SIG-M5 treated with dmso at 0.1 percent for 504 hours (cell line): ENCODE data around the gene WLS.
A peak's percentile ranks its signal among the peaks of the same experiment; 100 is the strongest.

Experiments used
- DNase-seq: peaks from one replicate; lab custom pipeline; 2025; ENCODE audit not compliant: unreplicated experiment; lab: John Stamatoyannopoulos, UW

Gene WLS

DNA sequence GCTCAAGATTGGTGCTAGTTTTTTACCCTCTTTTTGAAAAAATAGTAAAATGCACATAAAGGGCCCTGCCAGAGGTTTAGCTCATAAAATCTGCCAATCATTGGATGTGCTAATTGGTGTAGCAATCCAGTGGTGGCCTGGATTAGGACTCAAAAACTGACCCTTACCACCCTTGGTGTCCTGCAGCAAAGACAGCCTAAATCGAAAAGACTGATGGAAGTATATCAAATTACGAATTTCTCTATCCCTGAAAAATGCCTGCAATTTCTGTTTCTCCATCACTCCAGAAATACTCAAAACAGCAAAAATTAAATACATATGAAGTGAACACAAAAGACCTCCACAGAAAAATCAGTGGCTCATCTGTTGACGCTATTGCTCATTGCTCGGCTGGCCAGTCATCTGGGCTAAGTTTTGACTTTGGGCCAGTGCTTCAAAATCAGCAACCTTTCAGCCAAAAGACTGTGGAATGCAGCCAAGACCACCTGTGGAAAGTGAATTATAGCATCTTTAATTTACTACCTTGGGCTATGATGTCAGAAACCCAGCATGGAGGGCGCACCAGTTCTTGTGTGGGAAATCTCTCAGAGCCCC, 30.0 kb downstream of the WLS start:
- DNase-seq: no peak

- DNase-seq: no peak
These were observed 30.6 kb downstream of the WLS start for GRCh38 chr1:68201546-68202238.

GRCh38 chr1:68199603-68200002, 32.7 kb downstream of the WLS start:
- DNase-seq: no peak

DNA sequence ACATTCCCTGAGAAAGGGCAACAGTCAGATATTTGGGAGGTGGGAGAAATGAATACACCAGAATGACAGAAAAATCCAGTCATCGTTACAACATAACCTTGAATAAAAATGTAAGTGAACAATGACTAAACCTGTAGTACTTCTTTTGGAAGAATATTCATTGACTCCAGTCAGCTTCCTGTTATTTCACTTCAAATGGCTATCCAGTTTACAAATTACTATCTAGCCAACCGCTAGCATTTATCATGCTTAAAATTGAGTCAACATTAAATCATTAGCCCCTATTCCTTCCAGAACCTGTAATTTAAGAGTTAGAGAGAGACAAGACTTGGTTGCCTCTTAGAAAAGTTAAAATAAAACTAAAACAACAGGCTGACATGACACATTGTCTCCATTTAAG, 33.6 kb downstream of the WLS start:
- DNase-seq: no peak

GRCh38 chr1:68197891-68198290, 34.4 kb downstream of the WLS start:
- peak; percentile 11 for DNase-seq

- no peak for DNase-seq
These were observed 34.9 kb downstream of the WLS start for GRCh38 chr1:68197461-68197860.

GRCh38 chr1:68196676-68197075, 35.6 kb downstream of the WLS start:
- DNase-seq: no peak

- no peak for DNase-seq
These were observed 40.6 kb downstream of the WLS start for GRCh38 chr1:68191717-68192116.

DNA sequence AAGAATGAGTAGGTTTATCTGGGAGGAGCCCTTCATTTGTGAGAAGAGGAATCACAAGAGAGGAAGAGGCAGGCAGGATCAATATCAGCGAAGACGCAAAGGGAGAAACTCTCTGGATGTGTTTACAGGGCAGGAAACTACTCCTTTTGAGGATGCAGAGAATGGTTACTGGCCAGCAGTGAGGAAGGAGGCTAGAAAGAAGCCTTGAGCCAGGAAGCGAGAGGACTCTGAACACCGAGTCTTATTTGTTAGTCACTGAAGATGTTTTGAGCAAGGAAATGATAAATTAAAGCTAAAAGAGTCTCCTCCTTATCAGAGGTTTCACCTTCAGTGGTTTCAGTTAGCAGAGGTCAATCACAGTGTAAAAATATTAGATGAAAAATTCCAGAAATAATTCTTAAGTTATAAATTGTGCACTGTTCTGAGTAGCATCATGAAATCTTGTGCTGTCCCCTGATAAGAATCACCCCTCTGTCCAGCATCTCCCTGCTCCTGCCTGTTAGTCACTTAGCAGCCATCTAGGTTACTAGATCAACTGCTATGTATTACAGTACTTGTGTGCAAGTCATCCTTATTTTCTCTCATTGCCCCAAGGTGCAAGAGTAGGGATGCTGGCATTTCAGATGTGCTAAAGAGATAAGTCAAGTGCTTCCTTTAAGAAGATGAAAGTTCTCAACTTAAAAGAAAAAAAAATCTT, 43.5 kb downstream of the WLS start:
- no peak for DNase-seq

- no peak for DNase-seq
These were observed 44.2 kb downstream of the WLS start for GRCh38 chr1:68188060-68188538.

DNA sequence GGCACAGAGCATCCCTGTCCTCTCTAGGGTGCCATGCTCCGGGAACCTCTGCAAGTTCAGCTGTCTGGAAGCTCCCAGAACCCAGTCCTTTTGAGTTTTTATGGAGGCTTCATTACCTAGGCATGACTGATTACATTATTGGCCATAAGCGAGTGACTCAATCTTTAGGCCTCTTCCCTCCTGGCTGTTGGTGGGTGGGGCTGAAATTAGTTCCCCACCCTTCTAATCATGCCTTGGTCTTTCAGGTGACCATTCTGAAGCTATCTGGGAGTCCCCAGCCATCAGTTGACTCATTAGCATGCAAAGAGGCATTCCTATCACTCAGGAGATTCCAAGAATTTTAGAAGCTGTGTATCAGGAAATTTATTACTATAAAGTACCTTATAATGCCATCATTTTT, 46.6 kb downstream of the WLS start:
- DNase-seq: no peak

DNA sequence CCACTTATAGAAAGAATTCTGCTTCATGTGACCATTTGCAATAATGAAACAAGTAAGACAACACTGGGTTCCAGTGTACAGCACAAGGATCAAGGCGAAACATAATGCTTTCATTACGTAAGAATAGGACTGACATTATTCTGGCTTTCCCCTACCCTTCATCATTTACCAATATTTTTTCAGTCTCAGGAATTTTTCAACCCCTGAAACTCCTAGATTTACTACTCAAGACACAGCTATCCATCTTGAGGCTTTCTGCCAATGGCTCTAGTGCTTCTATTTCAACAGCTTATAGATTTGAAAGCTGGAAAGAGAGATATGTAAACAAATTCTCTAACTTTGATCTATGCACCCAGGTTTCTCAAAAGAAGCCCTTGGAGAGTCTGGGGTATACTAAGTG, 48.4 kb downstream of the WLS start:
- no peak for DNase-seq

DNA sequence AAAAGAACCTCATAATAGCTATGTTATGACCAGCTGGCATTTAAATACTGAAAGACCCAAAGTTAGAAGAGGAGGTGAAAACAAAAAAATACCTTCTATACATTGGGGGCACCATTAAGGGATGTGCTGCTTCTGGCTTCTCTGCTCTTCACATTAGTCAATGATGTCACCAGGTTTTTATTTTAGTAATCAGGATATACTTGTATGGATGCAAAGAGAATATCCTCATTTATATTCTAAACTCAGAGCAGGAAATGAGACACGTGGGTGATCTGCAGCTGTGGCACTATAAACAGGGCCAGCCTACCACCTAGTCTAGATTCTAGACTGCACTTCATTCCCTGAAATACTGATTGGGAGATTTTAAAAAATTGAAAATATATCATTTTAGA, 51.2 kb downstream of the WLS start:
- no peak for DNase-seq

DNA sequence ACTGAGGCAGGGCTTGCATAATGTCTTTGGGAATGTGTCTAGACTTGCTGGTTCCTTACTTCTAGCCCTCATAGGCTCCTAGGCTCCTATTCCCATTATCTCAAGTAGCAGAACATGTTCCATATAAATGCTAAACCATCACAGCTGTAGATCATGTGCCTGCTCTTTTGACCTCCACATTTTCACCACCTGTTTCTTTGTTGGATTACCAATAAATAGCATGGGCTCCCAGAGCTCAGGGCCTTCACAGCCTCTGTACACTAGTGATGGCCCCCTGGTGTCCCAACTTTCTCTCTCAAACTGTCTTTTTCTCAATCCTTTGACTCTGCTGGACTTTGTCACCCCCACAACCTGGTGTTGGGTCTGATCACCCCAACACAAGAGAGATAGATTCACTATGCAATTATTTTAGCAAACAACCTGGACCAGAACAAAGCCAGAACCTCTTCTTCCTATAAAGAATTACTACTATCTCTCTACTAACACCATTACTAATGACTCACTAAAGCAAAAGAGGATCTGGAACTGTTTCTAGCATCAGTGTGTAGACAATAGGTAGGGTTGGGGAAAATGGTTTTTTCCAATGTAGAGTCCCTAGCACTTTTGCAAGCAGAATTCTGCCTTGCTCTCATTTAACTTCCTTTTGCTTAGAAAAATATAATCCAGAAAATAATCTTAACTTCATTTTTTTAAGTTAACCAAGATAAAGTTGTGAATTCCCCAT, 51.7 kb downstream of the WLS start:
- no peak for DNase-seq

GRCh38 chr1:68178821-68179490, 53.4 kb downstream of the WLS start:
- no peak for DNase-seq

DNA sequence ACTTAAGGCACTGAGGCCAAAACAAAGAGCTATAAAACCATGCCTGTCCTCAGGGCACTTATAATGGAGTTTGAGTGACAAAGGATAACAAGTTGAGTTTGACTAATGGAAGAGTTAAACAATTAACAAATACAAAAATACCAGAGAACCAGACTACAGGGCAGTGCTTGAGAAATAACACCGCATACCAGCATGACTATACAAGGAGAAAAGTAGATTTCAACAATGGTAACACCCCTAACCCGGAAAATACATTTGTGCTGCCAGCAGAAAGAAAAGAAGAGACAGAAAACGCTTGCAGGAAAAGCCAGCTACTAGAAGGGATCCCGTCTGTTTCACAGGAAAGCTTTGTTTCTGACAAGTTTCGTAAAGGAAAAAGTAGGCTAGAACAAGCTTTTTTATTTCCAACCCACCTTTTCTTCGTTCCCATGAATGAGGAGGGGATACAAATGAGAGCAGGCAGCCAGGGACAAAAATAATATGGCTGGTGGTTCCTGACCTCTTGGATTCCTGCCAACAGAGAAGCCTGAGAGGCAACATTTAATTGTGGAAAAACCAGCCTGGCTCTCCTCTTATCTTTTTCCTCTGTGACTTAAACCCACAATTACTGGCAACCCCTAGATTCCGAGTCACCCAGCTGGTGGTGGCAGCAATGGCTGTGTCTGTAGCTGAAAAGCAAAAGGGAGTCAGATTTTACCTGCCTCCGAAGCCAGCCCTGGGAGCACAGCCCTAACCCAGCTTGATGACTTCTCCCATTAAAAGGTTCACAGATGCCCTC, 56.5 kb downstream of the WLS start:
- DNase-seq: no peak

- no peak for DNase-seq
These were observed 57.6 kb downstream of the WLS start for GRCh38 chr1:68174738-68175113.

- DNase-seq: no peak
These were observed 58.2 kb downstream of the WLS start for GRCh38 chr1:68173936-68174737.

DNA sequence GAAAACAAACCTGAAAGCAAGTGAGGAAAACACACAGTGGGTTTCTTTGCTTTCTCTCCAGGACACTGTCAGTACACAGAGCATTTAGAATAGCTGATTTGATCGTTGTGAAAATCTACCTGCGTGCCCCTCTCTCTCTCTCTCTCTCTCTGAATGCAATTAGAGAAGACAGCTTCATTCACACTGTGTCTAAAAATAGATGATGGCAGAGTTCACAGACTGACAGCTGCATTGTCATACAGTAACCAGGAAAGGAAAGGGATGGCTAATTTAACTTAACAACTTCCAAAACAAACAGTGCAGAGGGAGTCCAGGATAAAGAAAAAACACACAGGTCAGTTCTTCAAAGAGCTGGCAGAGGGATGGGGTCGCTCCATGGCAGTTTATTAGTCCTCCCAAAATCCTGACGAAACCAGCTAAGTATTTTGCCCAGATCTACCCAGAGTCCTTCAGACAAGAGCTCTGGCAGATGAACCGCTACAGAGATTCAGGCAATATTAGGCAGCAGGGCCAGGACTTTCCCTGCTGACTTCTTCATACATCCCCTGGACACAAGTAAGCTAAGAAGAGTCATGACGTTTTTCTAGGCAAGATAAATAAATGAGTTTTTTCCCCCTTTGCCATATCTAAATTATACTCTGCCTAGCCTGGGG, 58.9 kb downstream of the WLS start:
- no peak for DNase-seq
